CD4-positive, alpha-beta T cell treated with Interleukin-6 for 4 hours (primary cell): ENCODE measurements around the gene SEMA5A.

Source experiments
- DNase-seq: peaks from one replicate; pipeline ENCODE4 v3.0.0-alpha.2; 2020; ENCODE audit warnings: mixed read lengths

Gene SEMA5A

GRCh38 chr5:9473624-9474023, 72.3 kb downstream of the SEMA5A start:
- DNase-seq, result no peak

- DNase-seq, result no peak
Observed at GRCh38 chr5:9470410-9470809, 75.5 kb downstream of the SEMA5A start.

- no peak for DNase-seq
Observed at GRCh38 chr5:9468060-9468388, 77.9 kb downstream of the SEMA5A start.

GRCh38 chr5:9467199-9468059, 78.4 kb downstream of the SEMA5A start:
- no peak for DNase-seq

GRCh38 chr5:9466697-9467096, 79.2 kb downstream of the SEMA5A start:
- DNase-seq, result no peak

GRCh38 chr5:9464478-9464877, 81.4 kb downstream of the SEMA5A start:
- DNase-seq, result no peak

GRCh38 chr5:9462109-9462508, 83.8 kb downstream of the SEMA5A start:
- no peak for DNase-seq

- no peak for DNase-seq
Observed at GRCh38 chr5:9460885-9461645, 84.8 kb downstream of the SEMA5A start.

GRCh38 chr5:9456435-9457042, 89.3 kb downstream of the SEMA5A start:
- DNase-seq, result no peak

GRCh38 chr5:9455826-9456434, 89.9 kb downstream of the SEMA5A start:
- no peak for DNase-seq

- DNase-seq, result no peak
Observed at GRCh38 chr5:9454491-9454890, 91.4 kb downstream of the SEMA5A start.

GRCh38 chr5:9454012-9454481, 91.8 kb downstream of the SEMA5A start:
- no peak for DNase-seq

GRCh38 chr5:9453480-9454011, 92.3 kb downstream of the SEMA5A start:
- DNase-seq, result no peak

- no peak for DNase-seq
Observed at GRCh38 chr5:9452181-9452580, 93.7 kb downstream of the SEMA5A start.

- no peak for DNase-seq
Observed at GRCh38 chr5:9451037-9451436, 94.8 kb downstream of the SEMA5A start.

- DNase-seq, result no peak
Observed at GRCh38 chr5:9447691-9448090, 98.2 kb downstream of the SEMA5A start.

GRCh38 chr5:9445826-9446388, 100.0 kb downstream of the SEMA5A start:
- no peak for DNase-seq

- no peak for DNase-seq
Observed at GRCh38 chr5:9444346-9444745, 101.5 kb downstream of the SEMA5A start.

- no peak for DNase-seq
Observed at GRCh38 chr5:9441610-9442009, 104.3 kb downstream of the SEMA5A start.

- DNase-seq, result no peak
Observed at GRCh38 chr5:9440517-9440916, 105.4 kb downstream of the SEMA5A start.

- DNase-seq, result no peak
Observed at GRCh38 chr5:9439531-9440292, 106.2 kb downstream of the SEMA5A start.
